ENCODE data around the gene MRPS34. TPM values are rescaled to one million over a fixed set of nuclear protein-coding genes. Genes with fewer than 3 reads are reported as not detected.

The MRPS34 gene
- total RNA-seq, 1 donor from 2014 or later, result 84.6 TPM

DNA sequence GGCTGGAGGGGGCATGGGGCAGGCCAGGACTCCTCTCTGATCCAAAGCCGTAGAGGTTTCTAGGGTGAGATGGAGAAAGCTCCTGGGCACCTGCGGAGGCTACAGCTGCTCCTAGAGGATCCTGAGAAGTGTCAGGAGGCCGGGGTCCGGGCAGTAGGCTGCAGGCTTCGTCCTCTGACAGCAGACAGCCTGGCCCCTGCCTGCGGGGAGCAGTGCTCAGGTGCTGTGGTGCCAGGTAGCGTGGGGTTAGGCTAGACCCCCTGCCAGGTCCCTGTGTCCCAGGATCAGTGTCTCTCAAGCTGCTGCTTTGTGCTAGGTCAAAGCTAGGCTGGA lies 1.5 kb upstream of the MRPS34 start:
- Mint-ChIP-seq H3K36me3 (ENCODE audit: insufficient read depth) (peaks cover 3% of the 10 kb centered on the region), H3K27ac (no peak overlapping the region), H3K9me3 (ENCODE audit: low read depth) (no peaks in the 10 kb centered on the region), H3K27me3 (no peaks in the 10 kb centered on the region), H3K4me1 (ENCODE audit: low read depth) (peaks cover 9% of the 10 kb centered on the region), H3K4me3 (ENCODE audit: low read depth) (no peak overlapping the region)
- no peak for DNase-seq (ENCODE audit: low spot score, unreplicated experiment)
- no peak for TF ChIP-seq CTCF (IDR thresholded peaks at IDR 0.05; ENCODE audit: unreplicated experiment)

GRCh38 chr16:1773703-1774447 lies 941 bp upstream of the MRPS34 start:
- Mint-ChIP-seq H3K27me3 (no peaks in the 10 kb centered on the region), H3K4me1 (ENCODE audit: low read depth) (peaks cover 9% of the 10 kb centered on the region), H3K9me3 (ENCODE audit: low read depth) (no peaks in the 10 kb centered on the region), H3K27ac (peak overlapping the region; percentile 64), H3K4me3 (ENCODE audit: low read depth) (peak overlapping the region; percentile 94), H3K36me3 (ENCODE audit: insufficient read depth) (peaks cover 3% of the 10 kb centered on the region)
- no peak for DNase-seq (ENCODE audit: low spot score, unreplicated experiment)
- peak; percentile 18 for TF ChIP-seq CTCF (IDR thresholded peaks at IDR 0.05; ENCODE audit: unreplicated experiment)

GRCh38 chr16:1772362-1772907 lies 499 bp downstream of the MRPS34 start, which contains the start of gene EME2:
Gene EME2 (plus strand): TSS chr16:1772810. CDS start chr16:1773228, 418 bp downstream.
- H3K27me3 Mint-ChIP-seq, result no peaks in the 10 kb centered on the region
- no peak for TF ChIP-seq CTCF (IDR thresholded peaks at IDR 0.05; ENCODE audit: unreplicated experiment)
- H3K9me3 Mint-ChIP-seq (ENCODE audit: low read depth), result no peaks in the 10 kb centered on the region
- H3K27ac Mint-ChIP-seq, result peak within 1 kb of the TSS; percentile 98
- DNase-seq (ENCODE audit: low spot score, unreplicated experiment), result no peak
- H3K4me3 Mint-ChIP-seq (ENCODE audit: low read depth), result peak within 1 kb of the TSS; percentile 94
- peaks cover 6% of the 10 kb centered on the region for H3K36me3 Mint-ChIP-seq (ENCODE audit: insufficient read depth)
- peaks cover 9% of the 10 kb centered on the region for H3K4me1 Mint-ChIP-seq (ENCODE audit: low read depth)

DNA sequence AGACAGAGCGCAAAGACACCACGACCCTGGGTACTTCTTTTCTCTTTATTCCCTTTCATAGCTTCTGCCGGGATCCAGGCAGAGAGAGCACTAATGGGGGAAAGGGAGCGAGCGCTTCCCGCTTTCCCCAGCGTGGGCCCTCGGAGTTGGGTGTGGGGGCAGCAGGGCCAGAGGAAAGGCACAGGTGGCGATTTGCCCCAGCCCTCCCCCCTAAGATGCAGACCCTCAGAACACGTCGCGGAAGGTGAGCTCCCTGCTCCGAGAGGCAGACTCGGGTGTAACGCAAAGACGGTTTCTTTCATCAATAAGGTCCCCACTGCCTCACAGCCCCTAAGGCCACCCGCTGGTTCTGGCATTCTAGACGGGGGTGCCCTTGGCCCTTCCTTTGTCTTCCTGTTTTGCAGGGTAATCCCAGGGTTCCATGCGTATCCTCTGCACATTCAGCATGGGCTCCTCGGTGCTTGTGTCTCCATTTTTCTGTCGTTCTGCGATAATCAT lies 1.0 kb downstream of the MRPS34 start:
- TF ChIP-seq CTCF (IDR thresholded peaks at IDR 0.05; ENCODE audit: unreplicated experiment), result no peak
- H3K27ac Mint-ChIP-seq, result peak overlapping the region; percentile 98
- peaks cover 9% of the 10 kb centered on the region for H3K4me1 Mint-ChIP-seq (ENCODE audit: low read depth)
- peak overlapping the region; percentile 94 for H3K4me3 Mint-ChIP-seq (ENCODE audit: low read depth)
- H3K9me3 Mint-ChIP-seq (ENCODE audit: low read depth), result no peaks in the 10 kb centered on the region
- peaks cover 6% of the 10 kb centered on the region for H3K36me3 Mint-ChIP-seq (ENCODE audit: insufficient read depth)
- no peak for DNase-seq (ENCODE audit: low spot score, unreplicated experiment)
- no peaks in the 10 kb centered on the region for H3K27me3 Mint-ChIP-seq

DNA sequence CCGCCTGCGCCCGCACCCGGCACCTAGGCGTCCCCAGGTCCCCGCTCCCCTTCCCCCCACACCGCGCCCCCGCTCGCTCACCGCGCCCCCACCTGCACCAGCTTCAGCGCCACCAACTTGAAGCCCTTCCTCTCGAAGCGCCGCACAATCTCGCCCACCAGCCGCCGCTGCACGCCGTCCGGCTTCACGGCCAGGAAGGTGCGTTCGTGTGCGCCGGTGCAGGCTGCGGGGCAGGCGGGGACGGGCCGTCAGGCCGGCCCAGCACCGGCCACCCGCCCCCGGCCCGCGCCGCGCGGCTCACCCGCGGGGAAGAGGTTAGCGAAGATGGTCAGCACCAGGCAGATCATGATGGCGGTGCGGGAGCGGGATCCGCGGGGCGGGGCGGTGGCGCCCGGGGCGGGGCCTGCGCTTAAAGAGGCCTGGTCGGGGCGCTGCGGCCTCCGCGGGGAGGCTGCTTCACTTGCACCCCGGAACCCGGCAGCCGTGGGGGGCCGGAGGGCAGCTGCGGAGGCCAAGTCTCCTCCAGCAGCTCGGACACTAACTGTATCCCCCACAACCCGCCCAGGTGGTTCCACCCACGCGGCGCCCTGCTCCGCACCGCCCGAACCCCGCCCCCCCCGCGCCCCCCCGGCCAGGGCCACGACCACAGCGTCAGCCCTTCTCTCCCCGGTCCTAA lies 1.6 kb downstream of the MRPS34 start, which contains the start of gene NME3:
NME3 (minus strand) TSS at position 356 of the 676 bp plus-strand sequence; CDS start at position 347, 9 bp downstream.
- peaks cover 4% of the 10 kb centered on the region for H3K36me3 Mint-ChIP-seq (ENCODE audit: insufficient read depth)
- H3K9me3 Mint-ChIP-seq (ENCODE audit: low read depth), result no peaks in the 10 kb centered on the region
- no peak for TF ChIP-seq CTCF (IDR thresholded peaks at IDR 0.05; ENCODE audit: unreplicated experiment)
- no peaks in the 10 kb centered on the region for H3K27me3 Mint-ChIP-seq
- DNase-seq (ENCODE audit: low spot score, unreplicated experiment), result no peak
- peak within 1 kb of the TSS; percentile 94 for H3K4me3 Mint-ChIP-seq (ENCODE audit: low read depth)
- H3K27ac Mint-ChIP-seq, result peak within 1 kb of the TSS; percentile 98
- peaks cover 9% of the 10 kb centered on the region for H3K4me1 Mint-ChIP-seq (ENCODE audit: low read depth)

Measured in progenitor cell of endocrine pancreas (in vitro differentiated cells).